Subcutaneous adipose tissue (tissue), 4 donors: ENCODE measurements around the gene SCRN3. TPM values are rescaled to one million over a fixed set of nuclear protein-coding genes. Genes with fewer than 3 reads are reported as not detected.

Source experiments
- CTCF ChIP-seq: fragments of 450-650 bp; IDR thresholded peaks from one replicate; pipeline ENCODE4 v1.5.1; 2016; ENCODE audit warnings: low read depth, mild to moderate bottlenecking, control low read depth, antibody characterized with exemption, moderate library complexity
- total RNA-seq, 4 donors: library from RNA; depleted of rRNA; stranded (reverse); fragments of >200 nt; gene quantifications; one replicate each; pipeline ENCODE4 v1.1.0, GENCODE V29; 2016

Gene SCRN3
- total RNA-seq, 4 donors from 2014 or later, result 18.3 to 21.8 (median 21.2) TPM

GRCh38 chr2:174444761-174445160 lies 49.2 kb downstream of the SCRN3 start:
- no peak for TF ChIP-seq CTCF

- TF ChIP-seq CTCF, result no peak
Observed at GRCh38 chr2:174445248-174445647, 49.7 kb downstream of the SCRN3 start.

- no peak for TF ChIP-seq CTCF
Observed at GRCh38 chr2:174446531-174446930, 51.0 kb downstream of the SCRN3 start.

- TF ChIP-seq CTCF, result no peak
Observed at GRCh38 chr2:174449033-174449432, 53.5 kb downstream of the SCRN3 start.

- no peak for TF ChIP-seq CTCF
Observed at GRCh38 chr2:174450021-174450816, 54.7 kb downstream of the SCRN3 start.

- no peak for TF ChIP-seq CTCF
Observed at GRCh38 chr2:174454566-174454965, 59.0 kb downstream of the SCRN3 start.

GRCh38 chr2:174461221-174461620 lies 65.7 kb downstream of the SCRN3 start:
- TF ChIP-seq CTCF, result no peak
